Stimulated activated naive CD8-positive, alpha-beta T cell treated with anti-CD3 and anti-CD28 coated beads, Interleukin-15, Interleukin-2, amounts not matched to agents 100 ng/mL and 50 ng/mL, for 24 hours (primary cell): Measurements from ENCODE around the gene DPPA4.

Experiments used
- H3K27ac Mint-ChIP-seq: one replicate; pipeline ENCODE4 v1.8.0; 2021; ENCODE audit warnings: mild to moderate bottlenecking, mixed read lengths
- H3K27me3 Mint-ChIP-seq: one replicate; pipeline ENCODE4 v1.8.0; 2021; ENCODE audit warnings: mixed read lengths
- H3K36me3 Mint-ChIP-seq: one replicate; pipeline ENCODE4 v1.8.0; 2021; ENCODE audit warnings: low read depth, mixed read lengths
- H3K4me1 Mint-ChIP-seq: one replicate; pipeline ENCODE4 v1.8.0; 2021; ENCODE audit warnings: low read depth, mixed read lengths
- H3K4me3 Mint-ChIP-seq: one replicate; pipeline ENCODE4 v1.8.0; 2021; ENCODE audit warnings: mild to moderate bottlenecking, mixed read lengths
- H3K9me3 Mint-ChIP-seq: one replicate; pipeline ENCODE4 v1.8.0; 2021; ENCODE audit warnings: mixed read lengths

The DPPA4 gene

DNA sequence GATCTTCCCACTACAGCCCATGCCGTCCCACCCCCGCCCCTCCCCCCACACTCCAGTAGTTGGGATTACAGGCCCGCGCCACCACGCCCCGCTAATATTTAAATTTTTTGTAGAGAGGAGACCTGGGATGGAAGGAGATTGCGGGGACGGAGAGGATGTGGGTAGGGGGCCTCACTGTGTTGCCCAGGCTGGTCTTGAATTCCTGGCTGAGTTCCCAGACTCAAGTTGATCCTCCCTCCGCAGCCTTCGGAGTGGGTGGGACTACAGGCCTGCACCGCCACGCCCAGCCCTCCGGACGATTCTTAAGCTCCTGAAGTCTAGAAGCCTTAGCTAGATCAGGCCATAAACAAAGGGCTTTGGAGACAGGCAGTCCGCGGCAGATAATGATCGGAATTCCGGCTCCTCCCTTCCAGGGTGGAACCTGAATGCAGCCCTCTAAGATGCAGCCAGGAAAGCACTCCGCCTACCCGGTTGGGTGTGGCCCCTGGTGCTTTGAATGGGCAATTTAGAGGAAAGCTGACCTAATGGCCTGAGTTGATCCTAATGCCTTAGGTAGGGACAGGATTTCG lies 21.1 kb downstream of the DPPA4 start, which contains the start of gene DPPA2:
TSS of gene DPPA2 (minus strand) at position 356 of the 569 bp plus-strand sequence. CDS start 1,975 bp downstream, outside the sequence.
- no peak within 1 kb of the TSS for H3K4me3 Mint-ChIP-seq
- H3K27ac Mint-ChIP-seq, result no peak within 1 kb of the TSS
- no peaks in the 10 kb centered on the region for H3K36me3 Mint-ChIP-seq
- H3K4me1 Mint-ChIP-seq, result no peaks in the 10 kb centered on the region
- peaks cover 2% of the 10 kb centered on the region for H3K9me3 Mint-ChIP-seq
- no peaks in the 10 kb centered on the region for H3K27me3 Mint-ChIP-seq

- peaks cover 2% of the 10 kb centered on the region for H3K9me3 Mint-ChIP-seq
- no peaks in the 10 kb centered on the region for H3K4me1 Mint-ChIP-seq
- no peaks in the 10 kb centered on the region for H3K27me3 Mint-ChIP-seq
- no peak overlapping the region for H3K4me3 Mint-ChIP-seq
- no peaks in the 10 kb centered on the region for H3K36me3 Mint-ChIP-seq
- H3K27ac Mint-ChIP-seq, result no peak overlapping the region
These were observed 24.3 kb downstream of the DPPA4 start for GRCh38 chr3:109313061-109313460.

GRCh38 chr3:109297496-109297895 lies 39.9 kb downstream of the DPPA4 start:
- Mint-ChIP-seq H3K4me3 (no peak overlapping the region), H3K9me3 (no peaks in the 10 kb centered on the region), H3K27me3 (no peaks in the 10 kb centered on the region), H3K27ac (no peak overlapping the region), H3K36me3 (no peaks in the 10 kb centered on the region), H3K4me1 (no peaks in the 10 kb centered on the region)

DNA sequence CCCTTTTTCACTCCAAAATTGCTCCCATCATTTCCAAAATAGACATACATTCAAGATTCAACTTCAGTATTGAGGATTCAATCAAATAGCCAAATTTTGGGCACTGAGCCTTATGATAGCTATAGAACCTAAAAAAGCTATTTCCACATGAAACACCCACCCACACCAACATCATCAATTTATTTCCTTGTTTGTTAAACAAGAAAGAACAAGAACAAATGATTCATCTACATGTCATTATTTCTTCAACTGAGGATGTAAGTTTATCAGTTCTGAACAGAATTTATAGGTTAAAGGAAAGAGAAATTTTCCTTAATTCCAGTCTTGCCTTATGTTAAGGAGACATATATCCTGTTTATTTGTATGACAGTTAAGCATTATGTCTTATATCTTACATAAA lies 53.3 kb downstream of the DPPA4 start:
- no peaks in the 10 kb centered on the region for H3K4me1 Mint-ChIP-seq
- no peaks in the 10 kb centered on the region for H3K36me3 Mint-ChIP-seq
- no peak overlapping the region for H3K27ac Mint-ChIP-seq
- no peaks in the 10 kb centered on the region for H3K9me3 Mint-ChIP-seq
- H3K27me3 Mint-ChIP-seq, result no peaks in the 10 kb centered on the region
- H3K4me3 Mint-ChIP-seq, result no peak overlapping the region

- Mint-ChIP-seq H3K36me3 (no peaks in the 10 kb centered on the region), H3K9me3 (no peaks in the 10 kb centered on the region), H3K27me3 (no peaks in the 10 kb centered on the region), H3K4me1 (no peaks in the 10 kb centered on the region), H3K27ac (no peak overlapping the region), H3K4me3 (no peak overlapping the region)
These were observed 58.8 kb downstream of the DPPA4 start for GRCh38 chr3:109278546-109278945.

- H3K9me3 Mint-ChIP-seq, result no peaks in the 10 kb centered on the region
- H3K4me1 Mint-ChIP-seq, result no peaks in the 10 kb centered on the region
- H3K4me3 Mint-ChIP-seq, result no peak overlapping the region
- no peaks in the 10 kb centered on the region for H3K27me3 Mint-ChIP-seq
- no peak overlapping the region for H3K27ac Mint-ChIP-seq
- H3K36me3 Mint-ChIP-seq, result no peaks in the 10 kb centered on the region
These were observed 59.2 kb downstream of the DPPA4 start for GRCh38 chr3:109278141-109278540.
